ENCODE data around the gene RCSD1.

DNA sequence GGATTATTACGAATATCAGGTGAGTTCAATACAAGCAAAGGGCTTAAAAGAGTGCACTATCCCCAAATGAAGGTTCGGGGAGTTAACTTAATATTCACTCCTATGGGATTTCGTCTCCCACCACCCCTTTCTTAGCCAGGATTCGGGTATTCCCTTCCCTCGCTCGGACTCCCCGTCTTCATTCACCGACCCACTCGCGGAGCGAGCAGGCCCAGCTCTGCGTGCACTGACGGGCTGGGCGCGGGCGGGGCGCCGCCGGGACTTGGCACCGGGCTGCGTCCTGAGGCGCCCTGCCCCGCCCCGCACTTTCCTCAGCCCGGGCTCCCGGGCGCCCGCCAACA lies 84.0 kb downstream of the RCSD1 start:
- TF ChIP-seq POLR2A (IDR thresholded peaks at IDR 0.05; ENCODE audit: low read depth, low read length) (no peak), POLR2AphosphoS5 (IDR thresholded peaks at IDR 0.05; ENCODE audit: low read depth, low read length) (no peak), SPI1 (IDR thresholded peaks at IDR 0.05; ENCODE audit: low read depth, low read length) (no peak)

All from GM12891 (cell line).